Loucy (cell line): ENCODE measurements around the gene ZNF665.
"Not testable (repeated sequence)": the region's sequence is repeated elsewhere in the genome, so short reads cannot be mapped to it uniquely, and the experiment has no call there.

ENCODE experiments used
- H2AFZ ChIP-seq: fragments of 200-600 bp; sonication (generic); 2 replicates; pipeline ENCODE4 v1.6.0; 2016; ENCODE audit warnings: antibody characterized with exemption, mild to moderate bottlenecking, low read length, moderate library complexity
- H3F3A ChIP-seq: fragments of 200-600 bp; 2 replicates; pipeline ENCODE4 v1.6.0; 2016; ENCODE audit warnings: antibody characterized with exemption, low read depth, mild to moderate bottlenecking
- H3K27me3 ChIP-seq: fragments of 200-600 bp; sonication (generic); 2 replicates; pipeline ENCODE4 v1.6.1; 2014; ENCODE audit warnings: low read length, mild to moderate bottlenecking; ENCODE audit not compliant: insufficient read depth, poor library complexity, severe bottlenecking
- H3K36me3 ChIP-seq: fragments of 200-600 bp; sonication (generic); 2 replicates; pipeline ENCODE4 v1.6.1; 2016; ENCODE audit warnings: low read length; ENCODE audit not compliant: insufficient read depth
- H3K4me1 ChIP-seq: fragments of 200-600 bp; sonication (generic); 2 replicates; pipeline ENCODE4 v1.5.1; 2014; ENCODE audit warnings: low read length, mild to moderate bottlenecking; ENCODE audit not compliant: insufficient read depth, poor library complexity, severe bottlenecking
- H3K4me2 ChIP-seq: fragments of 200-600 bp; sonication (generic); 2 replicates; pipeline ENCODE4 v1.6.0; 2014; ENCODE audit warnings: antibody characterized with exemption, low read length, low read depth, mild to moderate bottlenecking; ENCODE audit not compliant: poor library complexity, severe bottlenecking
- H3K4me3 ChIP-seq: fragments of 200-600 bp; sonication (generic); 2 replicates; pipeline ENCODE4 v1.5.1; 2014; ENCODE audit warnings: low read length, mild to moderate bottlenecking, mixed read lengths; ENCODE audit not compliant: poor library complexity, severe bottlenecking
- H3K79me2 ChIP-seq: fragments of 200-600 bp; sonication (generic); 2 replicates; pipeline ENCODE4 v1.6.1; 2014; ENCODE audit warnings: low read length; ENCODE audit not compliant: insufficient read depth
- H3K9ac ChIP-seq: fragments of 200-600 bp; sonication (generic); 2 replicates; pipeline ENCODE4 v1.6.0; 2014; ENCODE audit warnings: mild to moderate bottlenecking, low read depth, low read length, moderate library complexity; ENCODE audit not compliant: poor library complexity, severe bottlenecking
- H3K9me2 ChIP-seq: fragments of 200-600 bp; sonication (generic); replicated peaks from 2 replicates; pipeline ENCODE4 v1.6.1; 2016; ENCODE audit warnings: low read depth, low read length, mixed read lengths
- H3K9me3 ChIP-seq: fragments of 200-600 bp; sonication (generic); 2 replicates; pipeline ENCODE4 v1.6.1; 2014; ENCODE audit warnings: mild to moderate bottlenecking, antibody characterized with exemption, low read length, low read depth; ENCODE audit not compliant: insufficient read depth
- H4K20me1 ChIP-seq: fragments of 200-600 bp; sonication (generic); 2 replicates; pipeline ENCODE4 v1.6.0; 2014; ENCODE audit warnings: antibody characterized with exemption, low read length, mild to moderate bottlenecking; ENCODE audit not compliant: insufficient read depth, poor library complexity, severe bottlenecking
- CTCF ChIP-seq: fragments of 200-600 bp; sonication (generic); conservative IDR thresholded peaks from 2 replicates; pipeline ENCODE4 v1.5.1; 2014; ENCODE audit warnings: mild to moderate bottlenecking, antibody characterized with exemption, low read length
- EZH2phosphoT487 ChIP-seq: fragments of 200-600 bp; IDR thresholded peaks from 2 replicates; pipeline ENCODE4 v1.6.1; 2018; ENCODE audit warnings: antibody characterized with exemption, mild to moderate bottlenecking, moderate library complexity, borderline replicate concordance

Gene ZNF665

DNA sequence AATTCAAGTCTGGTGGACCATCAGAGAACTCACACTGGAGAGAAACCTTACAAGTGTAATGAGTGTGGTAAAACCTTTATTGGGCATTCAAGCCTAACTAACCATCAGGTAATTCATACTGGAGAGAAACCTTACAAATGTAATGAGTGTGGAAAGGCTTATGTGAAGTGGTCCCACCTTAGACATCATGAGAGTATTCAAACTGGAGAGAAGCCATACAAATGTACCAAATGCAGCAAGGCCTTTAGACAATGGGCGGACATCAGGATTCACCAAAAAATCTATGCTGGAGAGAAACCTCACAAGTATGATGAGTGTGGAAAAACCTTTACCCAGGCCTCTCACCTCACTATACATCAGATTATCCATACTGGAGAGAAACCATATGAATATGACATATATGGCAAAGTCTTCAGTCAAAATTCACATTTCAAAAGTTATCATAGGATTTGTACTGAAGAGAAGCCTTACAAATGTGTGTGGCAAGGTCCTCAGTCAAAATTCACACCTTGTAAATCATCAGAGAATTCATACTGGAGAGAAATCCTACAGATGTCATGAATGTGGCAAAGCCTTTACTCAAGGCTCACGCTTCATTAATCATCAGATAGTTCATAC is 19.7 kb upstream of the ZNF665 start:
- Histone ChIP-seq H3K4me3 (no peak overlapping the region), H3F3A (no peaks in the 10 kb centered on the region), H3K4me1 (no peaks in the 10 kb centered on the region), H3K4me2 (no peak overlapping the region), H4K20me1 (no peaks in the 10 kb centered on the region), H3K27me3 (no peaks in the 10 kb centered on the region), H3K9me3 (peaks cover 29% of the 10 kb centered on the region; the same call in 1 of the 2 replicates), H3K9ac (no peak overlapping the region), H2AFZ (no peak overlapping the region), H3K36me3 (no peaks in the 10 kb centered on the region), H3K9me2 (no peaks in the 10 kb centered on the region), H3K79me2 (no peaks in the 10 kb centered on the region)
- TF ChIP-seq EZH2phosphoT487 (no peak), CTCF (no peak)

- not testable (repeated sequence) for H3K4me3 ChIP-seq, H3K9ac ChIP-seq, H3K79me2 ChIP-seq, H3K9me2 ChIP-seq, H3K27me3 ChIP-seq, H3K4me2 ChIP-seq, H3K4me1 ChIP-seq, H4K20me1 ChIP-seq, H2AFZ ChIP-seq, H3F3A ChIP-seq, H3K36me3 ChIP-seq
- peaks cover 27% of the 10 kb centered on the region; the same call in 1 of the 2 replicates for H3K9me3 ChIP-seq
Observed at GRCh38 chr19:53211554-53211953, 18.4 kb upstream of the ZNF665 start.

DNA sequence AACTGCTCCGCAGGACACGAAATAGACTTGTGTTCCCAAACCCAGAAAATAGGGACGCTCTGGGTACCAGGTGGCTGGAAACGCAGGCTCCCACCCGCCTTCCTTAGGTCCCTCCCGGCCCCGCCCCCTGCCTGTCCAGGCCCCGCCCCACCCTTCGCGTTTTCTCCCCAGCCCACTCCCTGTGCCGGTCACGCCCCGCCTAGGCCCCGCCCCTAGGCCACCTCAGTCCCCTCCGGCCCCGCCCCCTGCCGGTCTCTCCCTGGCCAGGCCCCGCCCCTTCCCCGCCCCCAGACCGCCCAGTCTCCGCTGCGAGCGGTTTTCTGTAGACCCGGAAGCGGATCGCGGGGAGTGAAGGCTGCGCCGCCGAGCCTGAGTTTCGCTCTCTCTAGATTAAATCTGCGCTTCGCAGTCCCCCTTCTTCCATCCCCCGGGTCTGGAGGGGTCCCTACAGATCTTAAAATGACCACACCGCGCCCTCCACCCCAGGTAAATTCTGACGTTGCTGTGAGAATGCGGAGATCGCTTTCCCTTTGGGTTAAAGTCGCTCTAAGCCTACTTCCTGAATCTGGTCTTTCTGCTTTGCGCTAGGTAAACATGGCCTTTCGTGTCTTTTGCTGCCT is 3.7 kb upstream of the ZNF665 start:
- no peaks in the 10 kb centered on the region for H4K20me1 ChIP-seq
- H3K9me3 ChIP-seq, result no peaks in the 10 kb centered on the region
- peak overlapping the region; percentile 77 for H3K4me2 ChIP-seq
- H3K4me3 ChIP-seq, result peak overlapping the region; percentile 79
- no peaks in the 10 kb centered on the region for H3K27me3 ChIP-seq
- no peaks in the 10 kb centered on the region for H3F3A ChIP-seq
- H3K4me1 ChIP-seq, result peaks cover 21% of the 10 kb centered on the region
- H3K36me3 ChIP-seq, result no peaks in the 10 kb centered on the region
- peak overlapping the region; percentile 69 for H3K9ac ChIP-seq
- no peak for TF ChIP-seq CTCF
- no peak for TF ChIP-seq EZH2phosphoT487
- H3K9me2 ChIP-seq, result no peaks in the 10 kb centered on the region
- peak overlapping the region; percentile 86 for H2AFZ ChIP-seq
- H3K79me2 ChIP-seq, result peaks cover 14% of the 10 kb centered on the region
